Effector memory CD8-positive, alpha-beta T cell (primary cell): ENCODE measurements around the gene ZNF319.
"Not testable (repeated sequence)": the region's sequence is repeated elsewhere in the genome, so short reads cannot be mapped to it uniquely, and the experiment has no call there.

Experiments used
- ATAC-seq: fragments of 150-1000 bp; cut with Tn5 transposase; replicated peaks from 2 replicates; pipeline ENCODE4 v1.10.0; 2021; ENCODE audit warnings: mild to moderate bottlenecking, moderate library complexity
- DNase-seq, 3 experiments: peaks; one replicate each; pipeline ENCODE4 v3.0.0; 2021
- H3K27ac Mint-ChIP-seq, 2 donors: one replicate each; pipeline ENCODE4 v1.8.0; 2022; ENCODE audit warnings: mild to moderate bottlenecking in 2 of 2, mixed read lengths in 2 of 2, moderate library complexity in 2 of 2
- H3K27me3 Mint-ChIP-seq, 2 donors: one replicate each; pipeline ENCODE4 v1.8.0; 2022; ENCODE audit warnings: mixed read lengths in 2 of 2
- H3K36me3 Mint-ChIP-seq: one replicate; pipeline ENCODE4 v1.8.0; 2022; ENCODE audit warnings: mild to moderate bottlenecking, moderate library complexity, mixed read lengths; ENCODE audit not compliant: insufficient read depth
- H3K4me1 Mint-ChIP-seq, 2 donors: one replicate each; pipeline ENCODE4 v1.8.0; 2022; ENCODE audit warnings: low read depth in 2 of 2, mixed read lengths in 2 of 2
- H3K4me3 Mint-ChIP-seq, 2 donors: one replicate each; pipeline ENCODE4 v1.8.0; 2022; ENCODE audit warnings: mild to moderate bottlenecking in 2 of 2, mixed read lengths in 2 of 2, moderate library complexity in 2 of 2
- H3K9me3 Mint-ChIP-seq, 2 donors: one replicate each; pipeline ENCODE4 v1.8.0; 2022; ENCODE audit warnings: mixed read lengths in 2 of 2

Gene ZNF319

GRCh38 chr16:57979006-57979585 is 21.4 kb downstream of the ZNF319 start:
- no peak for DNase-seq

DNA sequence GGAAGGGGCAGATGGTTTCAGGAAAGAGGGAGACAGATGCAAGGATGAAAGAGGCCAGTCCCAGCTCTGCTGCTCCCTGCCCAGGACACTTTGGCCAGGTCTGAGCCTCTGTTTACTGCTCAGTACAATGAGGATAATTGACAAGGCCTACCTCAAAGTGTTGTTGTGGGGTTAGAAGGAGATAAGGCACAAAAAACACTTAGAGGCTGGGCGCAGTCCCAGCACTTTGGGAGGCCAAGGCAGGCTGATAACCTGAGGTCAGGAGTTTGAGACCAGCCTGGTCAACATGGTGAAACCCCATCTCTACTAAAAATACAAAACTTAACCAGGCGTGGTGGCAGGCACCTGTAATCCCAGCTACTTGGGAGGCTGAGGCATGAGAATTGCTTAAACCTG is 22.4 kb downstream of the ZNF319 start:
- not testable (repeated sequence) for H3K36me3 Mint-ChIP-seq, H3K4me1 Mint-ChIP-seq

More at GRCh38 chr16:57979006-57979585, 21.4 kb downstream of the ZNF319 start:
- H3K27me3 Mint-ChIP-seq: peaks cover 0 to 5% of the 10 kb centered on the region in 2 donors
- no peak overlapping the region for H3K4me3 Mint-ChIP-seq
- H3K27ac Mint-ChIP-seq: peak overlapping the region in 1 of 2 donors; percentile 14
- ATAC-seq: no peak
- peaks cover under 1% of the 10 kb centered on the region in 2 donors for H3K4me1 Mint-ChIP-seq
- H3K9me3 Mint-ChIP-seq: no peaks in the 10 kb centered on the region
- no peaks in the 10 kb centered on the region for H3K36me3 Mint-ChIP-seq

GRCh38 chr16:57977418-57978069 is 22.9 kb downstream of the ZNF319 start:
- ATAC-seq (no peak), DNase-seq (no peak)
- Mint-ChIP-seq H3K4me1 (no peaks in the 10 kb centered on the region), H3K36me3 (no peaks in the 10 kb centered on the region), H3K27me3 (peaks cover 0 to 18% of the 10 kb centered on the region in 2 donors), H3K9me3 (no peaks in the 10 kb centered on the region), H3K27ac (no peak overlapping the region), H3K4me3 (no peak overlapping the region)

More for the DNA sequence above, 22.4 kb downstream of the ZNF319 start:
- H3K27me3 Mint-ChIP-seq: peaks cover 0 to 13% of the 10 kb centered on the region in 2 donors
- H3K9me3 Mint-ChIP-seq, DNase-seq, ATAC-seq, H3K27ac Mint-ChIP-seq, H3K4me3 Mint-ChIP-seq: not testable (repeated sequence)

GRCh38 chr16:57976331-57976796 is 24.1 kb downstream of the ZNF319 start:
- DNase-seq (no peak), ATAC-seq (no peak)
- Mint-ChIP-seq H3K4me3 (no peak overlapping the region), H3K4me1 (no peaks in the 10 kb centered on the region), H3K9me3 (no peaks in the 10 kb centered on the region), H3K36me3 (no peaks in the 10 kb centered on the region), H3K27ac (no peak overlapping the region), H3K27me3 (peaks cover 0 to 24% of the 10 kb centered on the region in 2 donors)

DNA sequence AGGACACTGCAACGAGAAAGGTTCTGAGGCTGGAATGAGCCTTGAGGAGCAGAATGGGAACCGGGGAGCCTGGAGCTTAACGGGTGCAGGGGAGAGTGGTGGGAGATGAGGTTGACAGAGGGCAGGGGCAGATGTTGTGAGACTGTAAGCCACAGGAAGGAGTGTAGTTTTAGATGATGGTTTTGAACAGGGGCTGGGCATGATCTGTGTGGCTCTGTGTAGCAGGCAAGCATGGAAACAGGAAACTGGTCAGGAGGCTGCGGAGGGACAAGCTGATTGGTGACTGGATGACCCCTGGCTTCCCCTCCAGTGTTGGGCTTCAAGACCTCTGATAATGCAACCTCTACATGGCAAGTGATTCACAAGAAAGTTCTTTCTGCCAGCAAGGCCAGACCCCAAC is 28.2 kb downstream of the ZNF319 start:
- ATAC-seq: no peak
- no peaks in the 10 kb centered on the region for H3K9me3 Mint-ChIP-seq
- H3K27me3 Mint-ChIP-seq: peaks cover 0 to 39% of the 10 kb centered on the region in 2 donors
- no peaks in the 10 kb centered on the region for H3K36me3 Mint-ChIP-seq
- DNase-seq: no peak
- H3K27ac Mint-ChIP-seq: no peak overlapping the region
- no peaks in the 10 kb centered on the region for H3K4me1 Mint-ChIP-seq
- no peak overlapping the region for H3K4me3 Mint-ChIP-seq

DNA sequence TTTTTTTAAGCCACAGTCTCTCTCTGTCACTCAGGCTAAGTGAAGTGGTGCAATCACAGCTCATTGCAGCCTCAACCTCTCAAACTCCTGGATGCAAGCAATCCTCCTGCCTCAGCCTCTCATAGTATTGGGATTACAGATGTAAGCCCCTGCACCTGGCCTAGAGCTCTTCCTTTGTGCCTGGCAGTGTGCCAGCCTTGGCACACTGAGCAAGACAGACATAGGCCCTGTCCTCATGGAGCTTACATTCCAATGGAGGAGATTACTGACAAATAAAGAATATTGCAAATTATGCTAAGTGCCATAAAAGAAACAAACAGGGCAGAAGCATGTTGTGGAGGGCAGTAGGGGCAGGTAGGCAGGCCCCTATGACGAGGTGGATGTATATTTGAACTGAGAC is 28.6 kb downstream of the ZNF319 start:
- Mint-ChIP-seq H3K27ac (peak overlapping the region in 1 of 2 donors; percentile 42), H3K9me3 (no peaks in the 10 kb centered on the region), H3K27me3 (peaks cover 0 to 39% of the 10 kb centered on the region in 2 donors), H3K4me1 (no peaks in the 10 kb centered on the region), H3K4me3 (no peak overlapping the region), H3K36me3 (no peaks in the 10 kb centered on the region)
- DNase-seq (no peak), ATAC-seq (no peak)

GRCh38 chr16:57970970-57971369 is 29.5 kb downstream of the ZNF319 start, which contains the start of gene CNGB1:
Gene CNGB1, minus strand, starts transcription at chr16:57971128. Its CDS starts 3,842 bp downstream, at chr16:57967286.
- no peak for ATAC-seq
- H3K27ac Mint-ChIP-seq: peak within 1 kb of the TSS in 1 of 2 donors; percentile 42

GRCh38 chr16:57970319-57970718 is 30.2 kb downstream of the ZNF319 start:
- Mint-ChIP-seq H3K27ac (no peak overlapping the region), H3K4me1 (peaks cover 0 to 2% of the 10 kb centered on the region in 2 donors), H3K36me3 (no peaks in the 10 kb centered on the region), H3K27me3 (peaks cover 0 to 39% of the 10 kb centered on the region in 2 donors), H3K9me3 (no peaks in the 10 kb centered on the region), H3K4me3 (no peak overlapping the region)
- DNase-seq (no peak), ATAC-seq (no peak)

More at GRCh38 chr16:57970970-57971369, 29.5 kb downstream of the ZNF319 start, which contains the start of gene CNGB1:
- H3K27me3 Mint-ChIP-seq: peaks cover 0 to 39% of the 10 kb centered on the region in 2 donors
- no peaks in the 10 kb centered on the region for H3K9me3 Mint-ChIP-seq
- no peak within 1 kb of the TSS for H3K4me3 Mint-ChIP-seq
- DNase-seq: no peak
- H3K36me3 Mint-ChIP-seq: no peaks in the 10 kb centered on the region
- peaks cover 0 to 2% of the 10 kb centered on the region in 2 donors for H3K4me1 Mint-ChIP-seq

GRCh38 chr16:57969451-57970123 is 30.9 kb downstream of the ZNF319 start:
- DNase-seq (no peak), ATAC-seq (no peak)
- H3K27me3 Mint-ChIP-seq: peaks cover 0 to 39% of the 10 kb centered on the region in 2 donors
- H3K4me3 Mint-ChIP-seq: no peak overlapping the region
- H3K27ac Mint-ChIP-seq: no peak overlapping the region
- H3K4me1 Mint-ChIP-seq: peaks cover 0 to 2% of the 10 kb centered on the region in 2 donors
- H3K36me3 Mint-ChIP-seq: no peaks in the 10 kb centered on the region
- no peaks in the 10 kb centered on the region for H3K9me3 Mint-ChIP-seq

DNA sequence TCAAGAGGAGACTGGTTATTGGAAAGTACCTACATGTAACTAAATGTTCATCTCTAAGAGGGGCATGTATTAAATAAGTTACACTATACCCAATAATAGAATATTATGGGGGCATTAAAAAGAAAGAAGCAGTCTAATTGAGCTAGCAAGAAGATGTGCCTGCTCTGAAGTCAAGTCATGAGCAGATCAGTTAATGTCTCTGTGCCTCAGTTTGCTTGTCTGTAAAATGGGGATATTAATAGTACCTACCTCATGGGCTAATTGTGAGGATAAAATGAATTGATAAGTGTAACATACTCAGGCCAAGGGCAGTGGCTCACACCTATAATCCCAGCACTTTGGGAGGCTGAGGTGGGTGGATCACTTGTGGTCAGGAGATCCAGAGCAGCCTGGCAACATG is 32.6 kb downstream of the ZNF319 start:
- no peak overlapping the region for H3K27ac Mint-ChIP-seq
- no peak overlapping the region for H3K4me3 Mint-ChIP-seq
- H3K27me3 Mint-ChIP-seq: peaks cover 0 to 30% of the 10 kb centered on the region in 2 donors
- H3K4me1 Mint-ChIP-seq: peaks cover 0 to 5% of the 10 kb centered on the region in 2 donors
- H3K36me3 Mint-ChIP-seq: no peaks in the 10 kb centered on the region
- ATAC-seq: no peak
- DNase-seq: no peak
- no peaks in the 10 kb centered on the region for H3K9me3 Mint-ChIP-seq

DNA sequence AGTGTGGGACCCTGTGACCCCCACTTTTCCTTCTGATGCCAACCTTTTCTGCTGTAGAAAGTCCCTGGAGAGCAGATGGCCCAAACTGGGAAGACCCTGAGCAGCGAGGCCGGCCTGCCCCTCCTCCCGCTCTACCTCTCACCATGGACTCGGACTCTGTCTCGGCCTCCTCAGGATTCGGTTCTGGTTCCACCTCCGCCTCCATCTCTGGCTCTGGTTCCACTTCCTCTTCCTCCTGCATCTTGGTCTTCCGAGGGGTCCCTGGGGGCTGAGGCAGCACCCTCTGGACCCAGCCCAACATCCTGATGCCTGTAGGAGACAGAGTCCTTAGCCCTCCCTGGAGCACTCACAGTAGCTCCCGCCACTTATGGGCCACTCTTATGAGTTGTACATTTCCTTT is 33.5 kb downstream of the ZNF319 start:
- H3K4me3 Mint-ChIP-seq: no peak overlapping the region
- no peak overlapping the region for H3K27ac Mint-ChIP-seq
- no peaks in the 10 kb centered on the region for H3K9me3 Mint-ChIP-seq
- H3K36me3 Mint-ChIP-seq: no peaks in the 10 kb centered on the region
- ATAC-seq (no peak), DNase-seq (no peak)
- H3K4me1 Mint-ChIP-seq: peaks cover 0 to 5% of the 10 kb centered on the region in 2 donors
- H3K27me3 Mint-ChIP-seq: peaks cover 0 to 22% of the 10 kb centered on the region in 2 donors

- no peak overlapping the region for H3K4me3 Mint-ChIP-seq
- no peaks in the 10 kb centered on the region for H3K9me3 Mint-ChIP-seq
- peaks cover 0 to 15% of the 10 kb centered on the region in 2 donors for H3K27me3 Mint-ChIP-seq
- H3K36me3 Mint-ChIP-seq: no peaks in the 10 kb centered on the region
- ATAC-seq (no peak), DNase-seq (no peak)
- H3K4me1 Mint-ChIP-seq: peaks cover 0 to 5% of the 10 kb centered on the region in 2 donors
- no peak overlapping the region for H3K27ac Mint-ChIP-seq
Measured at GRCh38 chr16:57966204-57966771, 34.2 kb downstream of the ZNF319 start.

DNA sequence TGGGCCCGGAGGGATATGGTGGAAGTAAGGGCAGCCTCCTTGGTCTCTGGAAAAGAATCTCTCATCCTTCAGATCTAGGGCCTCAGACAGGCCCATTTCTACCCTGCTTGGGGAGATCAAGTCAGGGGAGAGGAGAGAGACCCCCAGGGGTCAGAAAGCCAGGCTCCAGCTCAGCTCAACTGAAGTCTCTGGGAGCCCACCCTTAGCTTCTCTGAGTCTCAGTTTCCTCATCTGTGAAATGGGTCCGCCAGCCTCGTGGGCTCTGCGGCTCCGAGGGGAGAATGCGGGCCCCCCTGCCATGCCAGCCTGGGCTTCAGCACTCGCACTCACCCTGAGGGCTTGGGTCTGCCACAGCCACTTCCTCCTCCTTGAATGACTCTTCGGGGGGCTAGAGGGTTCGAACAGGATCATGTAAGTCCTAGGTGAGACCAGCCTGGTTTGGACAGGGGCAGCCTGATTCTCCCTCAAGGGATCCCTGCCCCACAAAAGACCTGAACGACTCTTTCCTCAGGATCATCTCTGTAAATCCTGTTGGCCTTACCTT is 36.2 kb downstream of the ZNF319 start:
- no peak for ATAC-seq
- Mint-ChIP-seq H3K36me3 (no peaks in the 10 kb centered on the region), H3K27ac (peak overlapping the region in 1 of 2 donors; percentile 73), H3K9me3 (no peaks in the 10 kb centered on the region), H3K4me3 (no peak overlapping the region), H3K27me3 (peaks cover 5 to 7% of the 10 kb centered on the region in 2 donors), H3K4me1 (peaks cover 0 to 5% of the 10 kb centered on the region in 2 donors)
- DNase-seq: no peak
